Measurements from ENCODE around the gene CPNE5. TPM values are rescaled to one million over a fixed set of nuclear protein-coding genes. Genes with fewer than 3 reads are reported as not detected.

The CPNE5 gene
- total RNA-seq, 2 experiments from 2014 or later = 0.19 to 0.28 TPM

GRCh38 chr6:36837022-36837339, 2.3 kb downstream of the CPNE5 start:
- H3K9me3 Mint-ChIP-seq = no peaks in the 10 kb centered on the region
- CTCF ChIA-PET = no interaction called here
- no peak for TF ChIP-seq CTCF (IDR thresholded peaks at IDR 0.05)

GRCh38 chr6:36836111-36837021, 2.9 kb downstream of the CPNE5 start:
- Mint-ChIP-seq H3K27me3 (peaks cover 28% of the 10 kb centered on the region), H3K36me3 (ENCODE audit: low read depth) (no peaks in the 10 kb centered on the region), H3K9me3 (no peaks in the 10 kb centered on the region), H3K4me1 (ENCODE audit: low read depth) (peaks cover 16% of the 10 kb centered on the region), H3K4me3 (peak overlapping the region; percentile 6), H3K27ac (no peak overlapping the region)
- peaks cover 19% of the 10 kb centered on the region for H3K4me1 ChIP-seq (ENCODE audit: insufficient read depth, low read length)
- no peak for ATAC-seq (ENCODE audit: poor library complexity)
- H3K36me3 ChIP-seq (ENCODE audit: insufficient read depth, low read length) = no peaks in the 10 kb centered on the region
- H3K9me3 ChIP-seq (ENCODE audit: control insufficient read depth in 1 of 2, insufficient read depth in 1 of 2, low read length in 2 of 2) = peaks cover 0 to 15% of the 10 kb centered on the region in 2 experiments
- no peak for DNase-seq
- TF ChIP-seq CTCF (IDR thresholded peaks at IDR 0.05) = no peak
- intact Hi-C loops (cut with DNase I, micrococcal nuclease) = no loop called here
- peaks cover 30 to 33% of the 10 kb centered on the region in 2 experiments for H3K27me3 ChIP-seq (ENCODE audit: control insufficient read depth in 1 of 2, insufficient read depth in 2 of 2, low read length in 2 of 2)
- ChIA-PET CTCF (interaction anchor here (1.2 kb wide), 1 partner anchor 15 kb away, joined by 3 read pairs; no protein-coding TSS in a partner anchor), POLR2A (no interaction called here)
- no peak overlapping the region for H3K27ac ChIP-seq (ENCODE audit: low read depth in 1 of 2, low read length in 2 of 2)
- H3K4me3 ChIP-seq (ENCODE audit: low read length) = no peak overlapping the region

More at GRCh38 chr6:36837022-36837339, 2.3 kb downstream of the CPNE5 start:
- peaks cover 28% of the 10 kb centered on the region for H3K27me3 Mint-ChIP-seq
- DNase-seq (no peak), ATAC-seq (ENCODE audit: poor library complexity) (no peak)
- H3K4me3 Mint-ChIP-seq = no peak overlapping the region
- Histone ChIP-seq H3K27ac (ENCODE audit: low read depth in 1 of 2, low read length in 2 of 2) (no peak overlapping the region), H3K4me1 (ENCODE audit: insufficient read depth, low read length) (peaks cover 19% of the 10 kb centered on the region), H3K4me3 (ENCODE audit: low read length) (no peak overlapping the region), H3K36me3 (ENCODE audit: insufficient read depth, low read length) (no peaks in the 10 kb centered on the region), H3K27me3 (ENCODE audit: control insufficient read depth in 1 of 2, insufficient read depth in 2 of 2, low read length in 2 of 2) (peaks cover 30 to 34% of the 10 kb centered on the region in 2 experiments), H3K9me3 (ENCODE audit: control insufficient read depth in 1 of 2, insufficient read depth in 1 of 2, low read length in 2 of 2) (peaks cover 0 to 15% of the 10 kb centered on the region in 2 experiments)
- intact Hi-C loops (cut with DNase I, micrococcal nuclease) = no loop called here
- no peak overlapping the region for H3K27ac Mint-ChIP-seq
- no peaks in the 10 kb centered on the region for H3K36me3 Mint-ChIP-seq (ENCODE audit: low read depth)
- POLR2A ChIA-PET = no interaction called here
- H3K4me1 Mint-ChIP-seq (ENCODE audit: low read depth) = peaks cover 16% of the 10 kb centered on the region

GRCh38 chr6:36834576-36835341, 4.5 kb downstream of the CPNE5 start:
- ATAC-seq (ENCODE audit: poor library complexity) = no peak
- POLR2A ChIA-PET = no interaction called here
- CTCF ChIA-PET = no interaction called here
- no peak for DNase-seq
- H3K9me3 ChIP-seq (ENCODE audit: control insufficient read depth in 1 of 2, insufficient read depth in 1 of 2, low read length in 2 of 2) = peaks cover 0 to 7% of the 10 kb centered on the region in 2 experiments
- H3K27ac ChIP-seq (ENCODE audit: low read depth in 1 of 2, low read length in 2 of 2) = no peak overlapping the region
- intact Hi-C loops (cut with DNase I, micrococcal nuclease) = no loop called here
- H3K4me1 ChIP-seq (ENCODE audit: insufficient read depth, low read length) = peaks cover 8% of the 10 kb centered on the region
- H3K27me3 Mint-ChIP-seq = peaks cover 16% of the 10 kb centered on the region
- no peaks in the 10 kb centered on the region for H3K9me3 Mint-ChIP-seq
- no peak overlapping the region for H3K4me3 ChIP-seq (ENCODE audit: low read length)
- no peak for TF ChIP-seq CTCF (IDR thresholded peaks at IDR 0.05)
- H3K36me3 Mint-ChIP-seq (ENCODE audit: low read depth) = no peaks in the 10 kb centered on the region
- H3K4me3 Mint-ChIP-seq = no peak overlapping the region
- H3K36me3 ChIP-seq (ENCODE audit: insufficient read depth, low read length) = no peaks in the 10 kb centered on the region
- H3K4me1 Mint-ChIP-seq (ENCODE audit: low read depth) = peaks cover 7% of the 10 kb centered on the region
- peaks cover 18 to 19% of the 10 kb centered on the region in 2 experiments for H3K27me3 ChIP-seq (ENCODE audit: control insufficient read depth in 1 of 2, insufficient read depth in 2 of 2, low read length in 2 of 2)
- no peak overlapping the region for H3K27ac Mint-ChIP-seq
